Activated CD4-positive, alpha-beta T cell treated with anti-CD3 and anti-CD28 coated beads for 36 hours (primary cell): Measurements from ENCODE around the gene TRAPPC3L. TPM values are rescaled to one million over a fixed set of nuclear protein-coding genes. Genes with fewer than 3 reads are reported as not detected.

Experiments used
- ATAC-seq: fragments of 200-7000 bp; cut with Tn5 transposase; one replicate; pipeline ENCODE4 v1.10.0; 2021; ENCODE audit warnings: mild to moderate bottlenecking, moderate library complexity
- CTCF ChIA-PET: fragments of 350-600 bp; sonication (Branson Sonifier 250); formaldehyde crosslinking; loops from one replicate; lab custom pipeline; 2021; ENCODE audit warnings: antibody characterized with exemption; lab: Charles Lee
- POLR2A ChIA-PET: fragments of 350-600 bp; sonication (Branson Sonifier 250); formaldehyde crosslinking; loops from one replicate; lab custom pipeline; 2021; ENCODE audit warnings: antibody characterized with exemption, inconsistent platforms; lab: Charles Lee
- DNase-seq: peaks from one replicate; pipeline ENCODE4 v3.0.0-alpha.2; 2020
- H3K27ac Mint-ChIP-seq: one replicate; pipeline ENCODE4 v1.8.0; 2021; ENCODE audit warnings: mixed read lengths
- H3K27me3 Mint-ChIP-seq: one replicate; pipeline ENCODE4 v1.8.0; 2021; ENCODE audit warnings: mixed read lengths
- H3K36me3 Mint-ChIP-seq: one replicate; pipeline ENCODE4 v1.8.0; 2021; ENCODE audit warnings: low read depth, mixed read lengths
- H3K4me1 Mint-ChIP-seq: one replicate; pipeline ENCODE4 v1.8.0; 2021; ENCODE audit warnings: mixed read lengths
- H3K4me3 Mint-ChIP-seq: one replicate; pipeline ENCODE4 v1.8.0; 2021; ENCODE audit warnings: mild to moderate bottlenecking, moderate library complexity, mixed read lengths
- H3K9me3 Mint-ChIP-seq: one replicate; pipeline ENCODE4 v1.8.0; 2021; ENCODE audit warnings: low read depth, mixed read lengths
- intact Hi-C, 2 experiments: fragments of 100-400 bp; cut with DNase I in 1 of 2; cut with micrococcal nuclease in 1 of 2; formaldehyde crosslinking; loops; one replicate each; pipeline versions ENCODE4 v1.14.2 to v1.15.1; 2022 to 2024; cut with DNase I, micrococcal nuclease
- total RNA-seq, 2 experiments: library from RNA; stranded (reverse); gene quantifications; one replicate each; pipeline ENCODE4 v1.2.3, GENCODE V29; 2021

The TRAPPC3L gene
- total RNA-seq, 2 experiments from 2014 or later: not detected

GRCh38 chr6:116467096-116467495 is 78.4 kb downstream of the TRAPPC3L start:
- Mint-ChIP-seq H3K36me3 (no peaks in the 10 kb centered on the region), H3K9me3 (no peaks in the 10 kb centered on the region), H3K27me3 (peaks cover 12% of the 10 kb centered on the region), H3K27ac (no peak overlapping the region), H3K4me3 (no peak overlapping the region), H3K4me1 (peaks cover 23% of the 10 kb centered on the region)
- ATAC-seq (no peak), DNase-seq (no peak)
- CTCF ChIA-PET: no interaction called here
- POLR2A ChIA-PET: no interaction called here
- intact Hi-C loops: no loop called here

GRCh38 chr6:116465246-116465645 is 80.2 kb downstream of the TRAPPC3L start:
- peak; percentile 34 for DNase-seq
- POLR2A ChIA-PET: no interaction called here
- no peak overlapping the region for H3K4me3 Mint-ChIP-seq
- H3K36me3 Mint-ChIP-seq: no peaks in the 10 kb centered on the region
- intact Hi-C loops: no loop called here
- H3K4me1 Mint-ChIP-seq: peaks cover 34% of the 10 kb centered on the region
- CTCF ChIA-PET: interaction anchor here (0.5 kb wide), 1 partner anchor 293 kb away, joined by 3 read pairs; no protein-coding TSS in a partner anchor
- ATAC-seq: no peak
- H3K27me3 Mint-ChIP-seq: peaks cover 23% of the 10 kb centered on the region
- H3K27ac Mint-ChIP-seq: no peak overlapping the region
- H3K9me3 Mint-ChIP-seq: no peaks in the 10 kb centered on the region

- DNase-seq (no peak), ATAC-seq (no peak)
- H3K27me3 Mint-ChIP-seq: peaks cover 31% of the 10 kb centered on the region
- no peak overlapping the region for H3K4me3 Mint-ChIP-seq
- ChIA-PET POLR2A (no interaction called here), CTCF (interaction anchor here (0.9 to 1.3 kb wide), 3 partner anchors 20 to 245 kb away, joined by 3 to 6 read pairs (median 6); no protein-coding TSS in a partner anchor)
- peaks cover 34% of the 10 kb centered on the region for H3K4me1 Mint-ChIP-seq
- intact Hi-C loops: loop anchor here (5.0 kb wide), 3 partner anchors 181 to 361 kb away; partner anchors contain the start of genes NT5DC1 (in 1 of the 2) and TSPYL1 (in 1 of the 2)
- H3K9me3 Mint-ChIP-seq: no peaks in the 10 kb centered on the region
- H3K36me3 Mint-ChIP-seq: no peaks in the 10 kb centered on the region
- H3K27ac Mint-ChIP-seq: no peak overlapping the region
These were observed 82.2 kb downstream of the TRAPPC3L start for GRCh38 chr6:116463301-116463700.

- DNase-seq (peak; percentile 80), ATAC-seq (peak; percentile 90)
- H3K27ac Mint-ChIP-seq: peak overlapping the region; percentile 79
- peak overlapping the region; percentile 57 for H3K4me3 Mint-ChIP-seq
- no peaks in the 10 kb centered on the region for H3K36me3 Mint-ChIP-seq
- ChIA-PET POLR2A (no interaction called here), CTCF (interaction anchor here (1.2 kb wide), 2 partner anchors 18 to 25 kb away, joined by 3 read pairs; no protein-coding TSS in a partner anchor)
- H3K27me3 Mint-ChIP-seq: peaks cover 31% of the 10 kb centered on the region
- intact Hi-C loops: loop anchor here (1.0 to 5.0 kb wide), 4 partner anchors 109 to 360 kb away; partner anchors contain the start of genes NT5DC1 (in 1 of the 2), RWDD1 (in 1 of the 2) and TSPYL1 (in 1 of the 2)
- peaks cover 34% of the 10 kb centered on the region for H3K4me1 Mint-ChIP-seq
- no peaks in the 10 kb centered on the region for H3K9me3 Mint-ChIP-seq
These were observed 83.3 kb downstream of the TRAPPC3L start for GRCh38 chr6:116461932-116462885.

GRCh38 chr6:116461331-116461931 is 84.1 kb downstream of the TRAPPC3L start, which contains the start of gene CALHM6:
Gene CALHM6 (plus strand): TSS chr6:116461375. CDS start chr6:116461930, 555 bp downstream.
- Mint-ChIP-seq H3K4me1 (peaks cover 34% of the 10 kb centered on the region), H3K4me3 (peak within 1 kb of the TSS; percentile 57), H3K27me3 (peaks cover 31% of the 10 kb centered on the region), H3K36me3 (no peaks in the 10 kb centered on the region), H3K9me3 (no peaks in the 10 kb centered on the region), H3K27ac (peak within 1 kb of the TSS; percentile 79)
- POLR2A ChIA-PET: no interaction called here
- CTCF ChIA-PET: interaction anchor here (0.6 to 1.2 kb wide), 2 partner anchors 24 to 123 kb away, joined by 3 read pairs; no protein-coding TSS in a partner anchor
- DNase-seq (no peak), ATAC-seq (no peak)
- intact Hi-C loops: loop anchor here (5.0 kb wide), 3 partner anchors 179 to 359 kb away; partner anchors contain the start of genes NT5DC1 (in 1 of the 2) and TSPYL1 (in 1 of the 2)

GRCh38 chr6:116459927-116460326 is 85.6 kb downstream of the TRAPPC3L start:
- Mint-ChIP-seq H3K27ac (no peak overlapping the region), H3K4me3 (no peak overlapping the region), H3K9me3 (no peaks in the 10 kb centered on the region), H3K4me1 (peaks cover 27% of the 10 kb centered on the region), H3K36me3 (no peaks in the 10 kb centered on the region), H3K27me3 (peaks cover 33% of the 10 kb centered on the region)
- no peak for ATAC-seq
- ChIA-PET POLR2A (no interaction called here), CTCF (no interaction called here)
- intact Hi-C loops: loop anchor here (5.0 kb wide), 3 partner anchors 178 to 358 kb away; partner anchors contain the start of genes NT5DC1 (in 1 of the 2) and TSPYL1 (in 1 of the 2)
- DNase-seq: no peak

GRCh38 chr6:116458264-116458663 is 87.2 kb downstream of the TRAPPC3L start:
- intact Hi-C loops: no loop called here
- H3K27ac Mint-ChIP-seq: no peak overlapping the region
- no peak overlapping the region for H3K4me3 Mint-ChIP-seq
- ATAC-seq: no peak
- no peaks in the 10 kb centered on the region for H3K36me3 Mint-ChIP-seq
- POLR2A ChIA-PET: no interaction called here
- CTCF ChIA-PET: interaction anchor here (1.0 kb wide), 1 partner anchor 14 kb away, joined by 3 read pairs; no protein-coding TSS in a partner anchor
- DNase-seq: no peak
- H3K9me3 Mint-ChIP-seq: no peaks in the 10 kb centered on the region
- peaks cover 18% of the 10 kb centered on the region for H3K4me1 Mint-ChIP-seq
- peaks cover 25% of the 10 kb centered on the region for H3K27me3 Mint-ChIP-seq

- Mint-ChIP-seq H3K4me3 (no peak overlapping the region), H3K36me3 (no peaks in the 10 kb centered on the region), H3K27ac (no peak overlapping the region), H3K27me3 (peaks cover 22% of the 10 kb centered on the region), H3K9me3 (no peaks in the 10 kb centered on the region), H3K4me1 (peaks cover 10% of the 10 kb centered on the region)
- POLR2A ChIA-PET: no interaction called here
- CTCF ChIA-PET: no interaction called here
- no peak for DNase-seq
- no peak for ATAC-seq
- intact Hi-C loops: loop anchor here in 1 of 2 experiments (1.0 kb wide), 1 partner anchor 38 kb away; no protein-coding TSS in a partner anchor
These were observed 88.6 kb downstream of the TRAPPC3L start for GRCh38 chr6:116456927-116457326.

GRCh38 chr6:116456106-116456505 is 89.4 kb downstream of the TRAPPC3L start:
- peaks cover 21% of the 10 kb centered on the region for H3K27me3 Mint-ChIP-seq
- H3K27ac Mint-ChIP-seq: no peak overlapping the region
- intact Hi-C loops: no loop called here
- H3K36me3 Mint-ChIP-seq: no peaks in the 10 kb centered on the region
- no peak overlapping the region for H3K4me3 Mint-ChIP-seq
- ChIA-PET CTCF (no interaction called here), POLR2A (no interaction called here)
- DNase-seq (no peak), ATAC-seq (no peak)
- peaks cover 6% of the 10 kb centered on the region for H3K4me1 Mint-ChIP-seq
- H3K9me3 Mint-ChIP-seq: no peaks in the 10 kb centered on the region

GRCh38 chr6:116452531-116452930 is 93.0 kb downstream of the TRAPPC3L start:
- no peak for DNase-seq
- POLR2A ChIA-PET: no interaction called here
- no peak for ATAC-seq
- no peak overlapping the region for H3K4me3 Mint-ChIP-seq
- H3K27me3 Mint-ChIP-seq: peaks cover 20% of the 10 kb centered on the region
- no peak overlapping the region for H3K27ac Mint-ChIP-seq
- intact Hi-C loops: no loop called here
- CTCF ChIA-PET: no interaction called here
- H3K4me1 Mint-ChIP-seq: peaks cover 9% of the 10 kb centered on the region
- H3K36me3 Mint-ChIP-seq: no peaks in the 10 kb centered on the region
- no peaks in the 10 kb centered on the region for H3K9me3 Mint-ChIP-seq

GRCh38 chr6:116451916-116452315 is 93.6 kb downstream of the TRAPPC3L start:
- DNase-seq (no peak), ATAC-seq (no peak)
- H3K36me3 Mint-ChIP-seq: no peaks in the 10 kb centered on the region
- POLR2A ChIA-PET: no interaction called here
- H3K27me3 Mint-ChIP-seq: peaks cover 20% of the 10 kb centered on the region
- no peaks in the 10 kb centered on the region for H3K9me3 Mint-ChIP-seq
- no peak overlapping the region for H3K27ac Mint-ChIP-seq
- H3K4me3 Mint-ChIP-seq: no peak overlapping the region
- CTCF ChIA-PET: no interaction called here
- intact Hi-C loops: no loop called here
- H3K4me1 Mint-ChIP-seq: peaks cover 10% of the 10 kb centered on the region
